Ovary (tissue), 3 donors: ENCODE measurements around the gene OSBPL5.

Experiments
- POLR2A ChIP-seq: fragments of 450-650 bp; IDR thresholded peaks from one replicate; pipeline ENCODE4 v1.6.1; 2017; ENCODE audit warnings: antibody characterized with exemption, mild to moderate bottlenecking, moderate library complexity
- TF ChIP-seq, protein P1 (sequence below), 3 donors: fragments of 450-650 bp in 2 of 3; fragments of 200-600 bp in 1 of 3; IDR thresholded peaks; one replicate each; pipeline versions ENCODE4 v1.5.1 to v1.8.0; 2016 to 2022; ENCODE audit warnings: antibody characterized with exemption in 3 of 3, mild to moderate bottlenecking in 1 of 3
- donor health status: DM: no; HTN: no; CAD: no.

DNA sequence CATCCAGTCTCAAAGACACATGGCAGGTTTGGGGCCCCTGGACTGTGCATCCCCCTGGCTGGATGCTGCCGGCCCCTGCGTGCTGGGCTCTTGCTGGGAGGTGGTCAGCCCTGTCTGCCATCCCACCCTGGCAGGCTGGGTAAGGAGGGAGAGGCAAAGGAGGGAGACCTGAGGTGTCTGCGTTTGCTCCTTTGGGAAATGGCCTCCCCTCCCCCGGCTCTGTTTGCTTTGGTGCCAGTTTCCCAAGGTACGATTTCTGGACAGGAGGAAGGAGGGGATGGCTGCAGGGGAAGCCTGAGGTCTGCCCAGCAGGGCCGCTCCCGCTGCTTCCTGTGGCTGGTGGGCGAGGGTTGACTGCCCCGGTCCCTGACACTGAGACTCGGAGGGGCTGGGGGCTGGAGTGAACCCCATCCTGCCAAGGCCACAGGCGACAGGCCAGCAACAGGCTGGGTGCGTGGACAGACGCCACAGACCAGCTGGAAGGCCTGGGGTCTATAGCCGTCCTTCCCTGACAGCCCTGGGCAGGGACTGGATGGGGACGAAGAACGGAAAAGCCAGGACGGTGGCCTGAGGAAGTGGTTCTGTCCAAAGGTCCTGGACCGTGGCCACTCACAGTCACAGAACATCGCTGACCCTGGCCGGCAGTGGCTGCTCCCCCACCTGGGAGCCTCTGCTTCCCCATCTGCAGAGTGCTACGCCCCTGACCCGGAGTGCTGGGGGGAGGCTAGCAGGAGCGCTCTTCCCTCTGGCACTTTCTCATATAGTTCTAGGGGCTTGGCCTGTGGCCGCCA, 38.0 kb downstream of the OSBPL5 start:
- no peak for TF ChIP-seq POLR2A
- TF ChIP-seq, protein P1, sequence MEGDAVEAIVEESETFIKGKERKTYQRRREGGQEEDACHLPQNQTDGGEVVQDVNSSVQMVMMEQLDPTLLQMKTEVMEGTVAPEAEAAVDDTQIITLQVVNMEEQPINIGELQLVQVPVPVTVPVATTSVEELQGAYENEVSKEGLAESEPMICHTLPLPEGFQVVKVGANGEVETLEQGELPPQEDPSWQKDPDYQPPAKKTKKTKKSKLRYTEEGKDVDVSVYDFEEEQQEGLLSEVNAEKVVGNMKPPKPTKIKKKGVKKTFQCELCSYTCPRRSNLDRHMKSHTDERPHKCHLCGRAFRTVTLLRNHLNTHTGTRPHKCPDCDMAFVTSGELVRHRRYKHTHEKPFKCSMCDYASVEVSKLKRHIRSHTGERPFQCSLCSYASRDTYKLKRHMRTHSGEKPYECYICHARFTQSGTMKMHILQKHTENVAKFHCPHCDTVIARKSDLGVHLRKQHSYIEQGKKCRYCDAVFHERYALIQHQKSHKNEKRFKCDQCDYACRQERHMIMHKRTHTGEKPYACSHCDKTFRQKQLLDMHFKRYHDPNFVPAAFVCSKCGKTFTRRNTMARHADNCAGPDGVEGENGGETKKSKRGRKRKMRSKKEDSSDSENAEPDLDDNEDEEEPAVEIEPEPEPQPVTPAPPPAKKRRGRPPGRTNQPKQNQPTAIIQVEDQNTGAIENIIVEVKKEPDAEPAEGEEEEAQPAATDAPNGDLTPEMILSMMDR (IDR thresholded peaks at IDR 0.05) = no peak
